Activated naive CD4-positive, alpha-beta T cell treated with anti-CD3 and anti-CD28 coated beads for 36 hours (primary cell): ENCODE measurements around the gene PAQR8. TPM values are rescaled to one million over a fixed set of nuclear protein-coding genes. Genes with fewer than 3 reads are reported as not detected.

ENCODE experiments used
- CTCF ChIA-PET: fragments of 350-600 bp; sonication (Branson Sonifier 250); formaldehyde crosslinking; loops from one replicate; lab custom pipeline; 2021; ENCODE audit warnings: antibody characterized with exemption; lab: Charles Lee
- DNase-seq: peaks from one replicate; pipeline ENCODE4 v3.0.0-alpha.2; 2020
- H3K27ac Mint-ChIP-seq: one replicate; pipeline ENCODE4 v1.8.0; 2021; ENCODE audit warnings: mild to moderate bottlenecking, mixed read lengths
- H3K27me3 Mint-ChIP-seq: one replicate; pipeline ENCODE4 v1.8.0; 2021; ENCODE audit warnings: low read depth, mixed read lengths
- H3K36me3 Mint-ChIP-seq: one replicate; pipeline ENCODE4 v1.8.0; 2021; ENCODE audit warnings: low read depth, mixed read lengths
- H3K4me1 Mint-ChIP-seq: one replicate; pipeline ENCODE4 v1.8.0; 2021; ENCODE audit warnings: low read depth, mixed read lengths
- H3K4me3 Mint-ChIP-seq: one replicate; pipeline ENCODE4 v1.8.0; 2021; ENCODE audit warnings: mild to moderate bottlenecking, moderate library complexity, mixed read lengths
- H3K9me3 Mint-ChIP-seq: one replicate; pipeline ENCODE4 v1.8.0; 2021; ENCODE audit warnings: mixed read lengths
- intact Hi-C: fragments of 100-400 bp; cut with micrococcal nuclease; formaldehyde crosslinking; loops from one replicate; pipeline ENCODE4 v1.15.1; 2023
- total RNA-seq, 2 experiments: library from RNA; stranded (reverse); gene quantifications; one replicate each; pipeline ENCODE4 v1.2.3, GENCODE V29; 2021

The PAQR8 gene
- total RNA-seq, 2 experiments from 2014 or later: 6.8 to 9.2 TPM

DNA sequence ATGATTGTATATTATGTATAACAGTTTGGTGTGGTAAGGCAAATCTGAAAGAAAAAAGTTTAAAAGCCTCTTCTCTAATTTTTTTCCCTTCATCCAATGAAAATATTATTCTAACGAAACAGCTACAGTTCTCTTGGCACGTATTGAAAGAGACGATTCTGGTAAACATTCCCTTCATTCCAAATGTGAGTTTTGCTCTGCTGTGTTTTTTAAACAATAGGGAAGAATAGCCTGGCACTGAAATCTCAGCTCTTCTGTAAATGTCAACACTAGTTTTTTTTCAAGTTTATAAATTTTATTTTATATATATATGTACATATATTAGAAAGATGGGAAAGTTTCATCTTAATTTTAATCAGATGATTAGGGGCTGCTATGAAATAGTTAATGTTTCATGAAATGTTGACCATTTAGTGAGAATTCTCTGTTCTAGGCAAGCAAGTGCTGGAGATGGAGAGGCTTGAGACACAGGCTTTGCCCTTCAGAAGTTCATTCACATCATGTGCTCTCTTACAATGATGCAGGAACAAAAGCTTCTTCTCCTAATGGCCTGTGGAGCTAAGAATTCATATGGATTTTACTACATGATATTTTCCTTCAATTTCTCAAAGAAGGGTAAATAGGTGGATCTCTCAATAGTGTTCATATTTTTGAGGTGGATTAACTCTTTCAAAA lies 4.1 kb downstream of the PAQR8 start:
- Mint-ChIP-seq H3K27ac (no peak overlapping the region), H3K4me1 (peaks cover 73% of the 10 kb centered on the region), H3K9me3 (no peaks in the 10 kb centered on the region), H3K36me3 (peaks cover 20% of the 10 kb centered on the region), H3K27me3 (no peaks in the 10 kb centered on the region), H3K4me3 (no peak overlapping the region)
- CTCF ChIA-PET: interaction anchor here (0.7 to 2.2 kb wide), 6 partner anchors 11 to 315 kb away, joined by 3 to 13 read pairs (median 4); partner anchors contain the start of gene MCM3
- no peak for DNase-seq
- intact Hi-C loops: no loop called here

DNA sequence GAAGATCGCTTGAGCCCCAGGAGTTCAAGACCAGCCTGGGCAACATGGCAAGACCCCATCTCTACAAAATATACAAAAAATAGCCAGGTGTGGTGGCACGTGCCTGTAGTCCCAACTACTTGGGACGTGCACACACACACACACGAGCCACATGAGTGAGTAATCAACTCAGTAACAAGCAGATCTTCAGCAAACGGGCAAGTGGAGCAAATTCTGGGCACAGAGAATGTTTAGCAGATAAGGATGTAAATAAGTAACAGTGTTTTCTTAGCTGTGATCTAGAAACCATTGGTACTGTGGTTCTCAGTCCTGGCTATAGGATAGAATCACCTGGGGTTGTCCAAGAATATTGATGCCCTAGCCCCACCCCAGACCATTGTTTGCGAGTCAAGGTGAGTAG lies 6.1 kb downstream of the PAQR8 start:
- Mint-ChIP-seq H3K9me3 (no peaks in the 10 kb centered on the region), H3K4me3 (no peak overlapping the region), H3K36me3 (peaks cover 16% of the 10 kb centered on the region), H3K4me1 (peaks cover 66% of the 10 kb centered on the region), H3K27ac (no peak overlapping the region), H3K27me3 (no peaks in the 10 kb centered on the region)
- intact Hi-C loops: loop anchor here (1.0 kb wide), 1 partner anchor 8 kb away; no protein-coding TSS in a partner anchor
- CTCF ChIA-PET: interaction anchor here (0.9 kb wide), 1 partner anchor 13 kb away, joined by 3 read pairs; no protein-coding TSS in a partner anchor
- DNase-seq: no peak

DNA sequence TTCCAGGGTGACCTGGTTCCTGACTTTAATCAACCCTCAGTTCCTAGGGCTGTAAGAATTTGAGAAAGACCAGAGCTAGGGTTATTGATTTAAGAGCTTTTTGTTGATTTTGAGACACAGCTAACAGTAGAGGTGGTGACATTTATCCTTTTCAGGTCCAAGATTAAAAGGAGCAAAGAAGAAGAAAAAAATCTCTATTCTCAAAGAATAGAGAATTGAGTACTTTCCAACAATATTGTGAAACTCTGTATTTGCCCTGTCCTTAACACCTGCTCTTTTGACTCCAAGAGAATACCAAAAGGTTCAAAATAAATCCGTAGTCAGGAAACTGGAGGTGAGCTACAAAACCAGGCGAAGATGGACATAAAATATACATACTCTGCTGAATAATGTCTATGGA lies 7.3 kb downstream of the PAQR8 start:
- DNase-seq: no peak
- intact Hi-C loops: no loop called here
- Mint-ChIP-seq H3K4me1 (peaks cover 56% of the 10 kb centered on the region), H3K4me3 (no peak overlapping the region), H3K27ac (no peak overlapping the region), H3K36me3 (peaks cover 25% of the 10 kb centered on the region), H3K9me3 (peaks cover 8% of the 10 kb centered on the region), H3K27me3 (no peaks in the 10 kb centered on the region)
- CTCF ChIA-PET: interaction anchor here (0.6 to 1.2 kb wide), 2 partner anchors 66 to 83 kb away, joined by 3 read pairs; no protein-coding TSS in a partner anchor

DNA sequence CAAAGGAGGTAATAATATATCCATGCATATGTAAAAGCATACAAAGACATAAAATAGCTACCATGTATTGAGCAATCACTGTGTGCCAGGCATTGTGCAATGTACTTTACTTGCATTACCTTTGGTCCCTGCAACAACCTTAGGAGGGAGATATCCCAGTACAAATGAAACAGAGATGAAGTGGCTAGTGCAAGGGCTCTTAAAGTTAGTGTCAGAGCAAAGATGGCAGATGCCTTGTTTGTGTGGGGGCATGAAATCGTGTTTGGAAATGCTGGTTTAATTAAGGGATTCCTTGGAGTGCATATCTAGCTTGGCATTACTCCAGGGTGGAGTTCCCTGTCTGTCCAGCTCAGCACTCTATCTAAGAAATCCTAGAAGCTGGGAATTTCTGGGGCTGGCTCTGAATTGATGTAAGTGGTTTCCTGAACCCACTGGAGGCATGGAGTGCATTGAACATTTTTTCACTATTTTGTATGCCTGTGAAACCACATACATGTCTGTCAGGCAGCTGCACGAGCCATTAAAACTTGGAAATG lies 9.8 kb downstream of the PAQR8 start:
- peaks cover 51% of the 10 kb centered on the region for H3K4me1 Mint-ChIP-seq
- no peak for DNase-seq
- no peaks in the 10 kb centered on the region for H3K27me3 Mint-ChIP-seq
- H3K36me3 Mint-ChIP-seq: peaks cover 25% of the 10 kb centered on the region
- H3K9me3 Mint-ChIP-seq: peaks cover 9% of the 10 kb centered on the region
- CTCF ChIA-PET: interaction anchor here (0.7 to 2.0 kb wide), 7 partner anchors 10 to 69 kb away, joined by 3 to 5 read pairs (median 3); partner anchors contain the start of gene PAQR8
- no peak overlapping the region for H3K27ac Mint-ChIP-seq
- H3K4me3 Mint-ChIP-seq: no peak overlapping the region
- intact Hi-C loops: no loop called here

DNA sequence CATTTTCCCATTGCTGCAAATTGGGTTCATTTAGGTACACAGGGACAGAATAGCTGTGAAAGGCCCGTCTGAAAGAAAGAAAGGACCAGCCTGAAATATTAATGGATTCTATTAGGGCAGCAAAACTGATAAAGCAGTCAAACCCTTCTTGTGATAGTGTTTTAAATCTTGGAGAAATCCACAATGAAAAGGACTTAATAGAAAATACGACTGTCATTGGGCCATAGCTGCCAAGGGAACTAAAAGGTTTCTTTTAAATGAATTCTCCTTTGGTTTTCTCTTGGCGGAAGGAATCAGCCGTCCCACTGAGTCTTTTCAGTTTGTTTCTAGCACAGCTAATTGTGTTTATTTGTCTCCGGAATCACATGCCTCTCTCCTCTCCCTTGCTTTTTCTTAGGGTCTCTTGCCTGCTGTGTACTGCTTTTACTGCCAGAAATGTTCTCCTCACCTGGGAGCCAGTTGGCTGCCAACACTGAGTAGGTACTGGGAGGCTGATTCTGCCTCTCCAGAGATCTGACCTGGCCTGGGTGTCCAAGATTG lies 11.3 kb downstream of the PAQR8 start:
- H3K4me3 Mint-ChIP-seq: no peak overlapping the region
- DNase-seq: no peak
- H3K27ac Mint-ChIP-seq: no peak overlapping the region
- peaks cover 13% of the 10 kb centered on the region for H3K36me3 Mint-ChIP-seq
- H3K9me3 Mint-ChIP-seq: peaks cover 9% of the 10 kb centered on the region
- CTCF ChIA-PET: interaction anchor here (0.7 to 1.0 kb wide), 2 partner anchors 9 to 90 kb away, joined by 4 read pairs; no protein-coding TSS in a partner anchor
- H3K4me1 Mint-ChIP-seq: peaks cover 51% of the 10 kb centered on the region
- H3K27me3 Mint-ChIP-seq: no peaks in the 10 kb centered on the region
- intact Hi-C loops: no loop called here

DNA sequence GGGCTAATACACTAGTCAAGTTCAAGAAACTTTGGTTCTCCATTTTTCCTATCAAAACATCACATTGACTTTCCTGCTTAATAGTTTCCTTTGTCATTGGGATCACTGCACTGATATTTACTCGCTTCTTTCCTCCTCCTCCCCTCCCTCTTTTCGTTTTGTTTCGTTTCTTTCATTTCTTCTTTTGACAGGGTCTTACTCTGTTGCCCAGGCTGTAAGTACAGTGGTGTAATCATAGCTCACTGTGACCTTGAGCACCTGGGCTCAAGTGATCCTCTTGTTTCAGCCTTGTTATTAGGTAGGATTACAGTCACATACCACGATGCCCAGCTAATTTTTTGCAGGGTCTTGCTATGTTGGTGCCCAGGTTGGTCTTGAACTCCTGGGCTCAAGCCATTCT lies 12.3 kb downstream of the PAQR8 start:
- DNase-seq: no peak
- H3K9me3 Mint-ChIP-seq: peaks cover 9% of the 10 kb centered on the region
- CTCF ChIA-PET: interaction anchor here (1.2 to 1.3 kb wide), 2 partner anchors 13 to 89 kb away, joined by 3 to 4 read pairs; no protein-coding TSS in a partner anchor
- H3K4me1 Mint-ChIP-seq: peaks cover 46% of the 10 kb centered on the region
- H3K4me3 Mint-ChIP-seq: no peak overlapping the region
- peaks cover 16% of the 10 kb centered on the region for H3K36me3 Mint-ChIP-seq
- H3K27me3 Mint-ChIP-seq: no peaks in the 10 kb centered on the region
- intact Hi-C loops: no loop called here
- H3K27ac Mint-ChIP-seq: no peak overlapping the region

DNA sequence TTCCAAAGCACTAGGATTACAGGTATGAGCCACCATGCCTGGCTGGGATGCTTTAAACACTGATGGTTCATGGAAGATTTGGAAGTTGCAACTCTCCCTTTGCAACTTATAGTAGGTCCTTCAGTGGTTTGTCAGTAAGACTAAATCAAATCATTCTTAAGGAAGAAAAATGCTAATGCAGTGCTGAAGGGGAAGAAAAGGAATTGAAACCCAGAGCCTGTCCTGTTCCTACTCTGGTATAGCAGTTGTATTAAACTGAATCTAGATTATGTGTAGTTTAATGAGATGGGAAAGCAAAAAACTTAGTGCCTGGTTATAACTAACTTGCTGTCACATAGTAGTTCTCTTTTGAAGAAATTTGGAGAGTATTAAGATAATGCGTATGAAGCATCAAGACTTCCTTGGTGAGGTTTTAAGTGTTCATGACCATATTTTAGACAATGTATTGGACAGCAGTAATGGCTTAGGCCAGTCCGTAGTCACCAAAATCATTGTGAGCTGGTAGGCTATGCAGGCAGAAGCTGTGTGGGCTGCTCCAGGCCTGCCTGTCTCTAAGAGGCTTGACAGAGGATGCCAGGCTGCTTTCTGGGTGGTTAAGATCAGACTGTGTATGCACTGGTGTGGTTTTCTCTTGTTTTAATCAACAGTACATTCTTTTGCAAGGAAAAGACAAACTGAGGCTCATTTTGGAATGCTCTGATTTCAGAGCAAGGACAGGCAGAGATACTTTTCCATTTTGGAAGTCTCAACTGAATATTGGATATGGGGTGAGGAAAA lies 14.0 kb downstream of the PAQR8 start:
- intact Hi-C loops: loop anchor here (1.0 kb wide), 1 partner anchor 8 kb away; no protein-coding TSS in a partner anchor
- Mint-ChIP-seq H3K36me3 (peaks cover 20% of the 10 kb centered on the region), H3K9me3 (peaks cover 9% of the 10 kb centered on the region), H3K4me3 (no peak overlapping the region), H3K27ac (no peak overlapping the region), H3K27me3 (no peaks in the 10 kb centered on the region), H3K4me1 (peaks cover 45% of the 10 kb centered on the region)
- DNase-seq: peak; percentile 26
- CTCF ChIA-PET: interaction anchor here (1.2 to 1.9 kb wide), 4 partner anchors 9 to 24 kb away, joined by 3 to 11 read pairs (median 6); partner anchors contain the start of gene PAQR8

DNA sequence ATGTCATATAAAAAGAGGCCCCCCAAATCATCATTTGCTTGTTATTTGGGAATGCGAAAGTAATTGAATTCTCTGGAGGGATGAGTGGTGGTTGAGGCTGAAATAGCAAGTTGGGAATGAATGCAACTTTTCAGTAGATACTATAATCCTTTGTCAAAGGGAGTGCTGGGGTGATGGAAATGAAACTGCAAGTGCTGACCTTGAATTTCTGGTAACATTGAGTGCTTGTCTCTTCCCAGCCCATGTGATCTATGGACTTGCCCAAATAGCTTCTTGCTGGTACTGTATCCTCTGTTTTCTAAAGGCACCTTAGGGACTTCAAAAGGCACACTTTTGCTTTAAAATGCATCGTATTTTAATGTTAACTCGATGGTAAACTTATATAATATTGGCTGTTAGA lies 14.8 kb downstream of the PAQR8 start:
- no peak for DNase-seq
- H3K4me3 Mint-ChIP-seq: no peak overlapping the region
- H3K4me1 Mint-ChIP-seq: peaks cover 53% of the 10 kb centered on the region
- no peaks in the 10 kb centered on the region for H3K27me3 Mint-ChIP-seq
- peaks cover 9% of the 10 kb centered on the region for H3K9me3 Mint-ChIP-seq
- CTCF ChIA-PET: interaction anchor here (1.2 to 1.9 kb wide), 4 partner anchors 10 to 16 kb away, joined by 3 to 11 read pairs (median 6); partner anchors contain the start of gene PAQR8
- intact Hi-C loops: loop anchor here (1.0 kb wide), 1 partner anchor 8 kb away; no protein-coding TSS in a partner anchor
- H3K36me3 Mint-ChIP-seq: peaks cover 20% of the 10 kb centered on the region
- H3K27ac Mint-ChIP-seq: no peak overlapping the region

DNA sequence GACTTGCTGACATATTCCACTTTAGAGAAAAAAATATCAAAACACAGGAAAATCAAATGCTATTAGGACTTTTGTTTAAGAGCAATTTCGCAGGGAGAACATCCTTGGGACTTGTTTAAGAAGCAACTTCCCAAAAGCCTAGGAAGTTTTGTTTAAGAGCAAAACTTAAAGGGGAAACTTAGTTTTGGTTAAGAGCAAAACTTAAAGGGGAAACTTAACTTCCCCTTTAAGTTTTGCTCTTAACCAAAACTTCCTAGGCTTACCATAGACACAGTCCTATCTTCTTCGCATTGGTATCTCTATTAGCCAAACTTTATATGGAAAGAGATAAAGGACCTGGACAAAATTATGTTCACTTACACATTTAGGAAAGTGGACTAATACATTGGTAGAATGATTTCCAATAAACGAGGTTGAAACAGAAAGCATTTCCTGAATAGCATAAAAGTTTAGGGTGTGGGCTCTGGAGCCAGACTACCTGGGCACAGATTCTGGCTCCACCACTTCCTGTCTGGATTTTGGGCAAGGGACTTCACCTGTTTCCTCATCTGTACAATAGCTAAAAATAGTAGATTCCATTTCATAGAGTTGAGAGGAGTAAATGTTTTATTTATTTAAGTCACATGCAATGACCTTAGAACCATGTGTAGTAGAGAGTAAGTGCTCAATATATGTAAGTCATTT lies 15.7 kb downstream of the PAQR8 start:
- H3K4me3 Mint-ChIP-seq: no peak overlapping the region
- CTCF ChIA-PET: interaction anchor here (1.2 kb wide), 3 partner anchors 11 to 25 kb away, joined by 3 to 4 read pairs (median 3); no protein-coding TSS in a partner anchor
- peak; percentile 41 for DNase-seq
- H3K27ac Mint-ChIP-seq: no peak overlapping the region
- H3K27me3 Mint-ChIP-seq: no peaks in the 10 kb centered on the region
- intact Hi-C loops: no loop called here
- H3K9me3 Mint-ChIP-seq: peaks cover 9% of the 10 kb centered on the region
- H3K4me1 Mint-ChIP-seq: peaks cover 59% of the 10 kb centered on the region
- H3K36me3 Mint-ChIP-seq: peaks cover 20% of the 10 kb centered on the region

DNA sequence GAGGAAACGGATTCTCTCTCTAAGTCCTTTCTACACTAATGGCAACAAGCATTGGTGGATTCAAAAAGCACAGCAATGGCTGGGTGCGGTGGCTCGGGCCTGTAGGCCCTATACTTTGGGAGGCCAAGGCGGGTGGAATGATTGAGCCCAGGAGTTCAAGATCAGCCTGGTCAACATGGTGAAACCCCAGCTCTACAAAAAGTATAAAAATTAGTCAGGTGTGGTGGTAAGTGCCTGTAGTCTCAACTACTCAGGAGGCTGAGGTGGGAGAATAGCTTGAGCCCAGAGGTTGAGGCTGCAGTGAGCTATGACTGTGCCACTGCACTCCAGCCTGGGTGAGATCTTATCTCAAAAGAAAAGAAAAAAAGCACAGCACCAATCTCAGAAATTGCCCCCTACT lies 19.3 kb downstream of the PAQR8 start:
- CTCF ChIA-PET: interaction anchor here (1.0 to 1.1 kb wide), 2 partner anchors 9 to 19 kb away, joined by 4 read pairs; no protein-coding TSS in a partner anchor
- Mint-ChIP-seq H3K27ac (no peak overlapping the region), H3K36me3 (peaks cover 13% of the 10 kb centered on the region), H3K9me3 (peaks cover 3% of the 10 kb centered on the region), H3K4me1 (peaks cover 75% of the 10 kb centered on the region), H3K4me3 (no peak overlapping the region), H3K27me3 (no peaks in the 10 kb centered on the region)
- DNase-seq: no peak
- intact Hi-C loops: no loop called here

DNA sequence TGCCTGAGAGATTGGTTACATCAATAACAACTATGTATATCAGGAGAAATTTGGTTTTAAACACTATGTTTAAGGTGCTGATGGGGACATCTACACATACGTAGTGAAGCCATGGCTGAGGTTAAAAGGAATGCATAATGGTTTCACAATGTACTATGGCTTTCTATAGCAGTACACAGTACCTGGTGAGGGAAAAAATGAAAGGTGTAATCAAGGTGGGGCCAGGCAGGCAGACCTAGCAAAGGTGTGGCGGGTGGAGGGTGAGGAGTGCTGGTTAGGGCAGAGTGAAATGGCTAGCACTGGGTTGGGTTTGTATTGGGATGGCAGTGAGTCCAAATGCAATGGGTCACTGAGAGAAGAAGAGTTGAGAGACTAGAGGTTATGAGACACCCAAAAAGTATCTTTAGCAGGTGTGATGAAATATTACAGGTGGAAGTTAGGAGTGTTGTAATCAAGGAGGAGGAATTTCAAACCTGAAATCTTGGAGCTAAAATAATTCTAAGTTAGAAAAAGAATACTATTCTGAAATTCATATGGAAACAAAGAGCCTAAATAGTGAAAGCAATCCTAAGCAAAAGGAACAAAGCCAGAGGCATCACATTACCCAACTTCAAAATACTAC lies 22.3 kb downstream of the PAQR8 start:
- CTCF ChIA-PET: interaction anchor here (0.6 to 1.5 kb wide), 4 partner anchors 16 to 99 kb away, joined by 3 to 4 read pairs (median 4); no protein-coding TSS in a partner anchor
- Mint-ChIP-seq H3K36me3 (peaks cover 11% of the 10 kb centered on the region), H3K4me1 (peaks cover 65% of the 10 kb centered on the region), H3K9me3 (peaks cover 3% of the 10 kb centered on the region), H3K4me3 (no peak overlapping the region), H3K27ac (no peak overlapping the region), H3K27me3 (no peaks in the 10 kb centered on the region)
- DNase-seq: no peak
- intact Hi-C loops: loop anchor here (2.0 kb wide), 1 partner anchor 47 kb away; no protein-coding TSS in a partner anchor
